Smooth muscle cell (in vitro differentiated cells): ENCODE data around the gene INTS12. TPM values are rescaled to one million over a fixed set of nuclear protein-coding genes. Genes with fewer than 3 reads are reported as not detected.

ENCODE experiments used
- DNase-seq: peaks from one replicate; lab custom pipeline; 2025; ENCODE audit not compliant: unreplicated experiment; lab: John Stamatoyannopoulos, UW
- H2AFZ ChIP-seq: fragments of 200-600 bp; sonication (generic); 2 replicates; pipeline ENCODE4 v1.6.0; 2016; ENCODE audit warnings: antibody characterized with exemption, low read depth, mild to moderate bottlenecking
- H3F3A ChIP-seq: fragments of 200-600 bp; sonication (generic); 2 replicates; pipeline ENCODE4 v1.6.0; 2017; ENCODE audit warnings: antibody characterized with exemption, low read depth
- H3K27ac ChIP-seq: fragments of 200-600 bp; sonication (generic); 2 replicates; pipeline ENCODE4 v1.5.1; 2016; ENCODE audit warnings: low read depth, mild to moderate bottlenecking
- H3K27me3 ChIP-seq: fragments of 200-600 bp; sonication (generic); 2 replicates; pipeline ENCODE4 v1.6.1; 2016; ENCODE audit warnings: low read depth, mild to moderate bottlenecking
- H3K36me3 ChIP-seq: fragments of 200-600 bp; sonication (generic); 2 replicates; pipeline ENCODE4 v1.5.1; 2016; ENCODE audit warnings: low read depth
- H3K4me1 ChIP-seq: fragments of 200-600 bp; sonication (generic); 2 replicates; pipeline ENCODE4 v1.5.1; 2016; ENCODE audit warnings: low read depth
- H3K4me2 ChIP-seq: fragments of 200-600 bp; sonication (generic); 2 replicates; pipeline ENCODE4 v1.6.0; 2016; ENCODE audit warnings: mild to moderate bottlenecking
- H3K4me3 ChIP-seq: fragments of 200-600 bp; sonication (generic); 2 replicates; pipeline ENCODE4 v1.5.1; 2016; ENCODE audit warnings: mild to moderate bottlenecking
- H3K79me2 ChIP-seq: fragments of 200-600 bp; sonication (generic); 2 replicates; pipeline ENCODE4 v1.6.0; 2016; ENCODE audit warnings: low read depth, mild to moderate bottlenecking
- H3K9ac ChIP-seq: fragments of 200-600 bp; sonication (generic); 2 replicates; pipeline ENCODE4 v1.6.0; 2016; ENCODE audit warnings: low read depth
- H3K9me3 ChIP-seq: fragments of 200-600 bp; sonication (generic); replicated peaks from 2 replicates; pipeline ENCODE4 v1.5.1; 2016; ENCODE audit warnings: low read depth
- H4K20me1 ChIP-seq: fragments of 200-600 bp; sonication (generic); 2 replicates; pipeline ENCODE4 v1.6.0; 2016; ENCODE audit warnings: low read depth
- WGBS: methylation state at CpG from one replicate; pipeline ENCODE4 v1.1.7; 2016; ENCODE audit warnings: low lambda C conversion rate; 5-methylcytosine and 5-hydroxymethylcytosine counted together
- polyA plus RNA-seq: library from polyadenylated mRNA; unstranded; fragments of >200 nt; fragmentation: Nextera tagmentation; extraction: Ambion mirVana; gene quantifications from 2 replicates; pipeline ENCODE4 v1.2.1, GENCODE V29; 2016
- total RNA-seq: library from RNA; depleted of rRNA; stranded (reverse); fragments of >200 nt; gene quantifications from 2 replicates; pipeline ENCODE4 v1.2.3, GENCODE V29; 2014
- TF ChIP-seq, protein P1 (sequence below): fragments of 200-600 bp; sonication (generic); IDR thresholded peaks from 2 replicates; pipeline ENCODE4 v1.5.1; 2017; ENCODE audit warnings: borderline replicate concordance, mild to moderate bottlenecking, antibody characterized with exemption; ENCODE audit not compliant: insufficient read depth, poor library complexity, severe bottlenecking

The INTS12 gene
- total and polyA plus RNA-seq, 2 experiments from 2014 or later, result 23.6 to 29.6 TPM

DNA sequence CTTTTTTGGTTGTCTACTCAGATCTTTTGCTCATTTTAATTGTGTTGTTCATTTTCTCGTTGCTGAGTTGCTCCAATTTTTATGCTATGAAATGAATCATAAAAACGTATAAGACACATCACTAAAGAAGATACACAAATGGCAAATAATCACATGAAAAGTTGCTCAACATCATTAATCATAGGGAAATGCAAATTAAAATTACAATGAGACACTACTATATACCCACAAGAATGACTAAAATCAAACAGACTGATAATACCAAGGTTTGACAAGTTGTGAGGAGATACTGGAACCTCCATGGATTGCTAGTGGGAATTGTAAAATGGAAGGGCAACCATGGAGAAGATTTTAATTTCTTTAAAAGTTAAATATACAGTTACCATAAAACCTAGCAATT is 17.1 kb upstream of the INTS12 start:
- no peaks in the 10 kb centered on the region for H3K27me3 ChIP-seq
- no peak overlapping the region for H3K4me3 ChIP-seq
- no peaks in the 10 kb centered on the region for H3K4me1 ChIP-seq
- H3K9ac ChIP-seq, result no peak overlapping the region
- no peak for DNase-seq
- no peak overlapping the region for H3K27ac ChIP-seq
- TF ChIP-seq, protein P1, sequence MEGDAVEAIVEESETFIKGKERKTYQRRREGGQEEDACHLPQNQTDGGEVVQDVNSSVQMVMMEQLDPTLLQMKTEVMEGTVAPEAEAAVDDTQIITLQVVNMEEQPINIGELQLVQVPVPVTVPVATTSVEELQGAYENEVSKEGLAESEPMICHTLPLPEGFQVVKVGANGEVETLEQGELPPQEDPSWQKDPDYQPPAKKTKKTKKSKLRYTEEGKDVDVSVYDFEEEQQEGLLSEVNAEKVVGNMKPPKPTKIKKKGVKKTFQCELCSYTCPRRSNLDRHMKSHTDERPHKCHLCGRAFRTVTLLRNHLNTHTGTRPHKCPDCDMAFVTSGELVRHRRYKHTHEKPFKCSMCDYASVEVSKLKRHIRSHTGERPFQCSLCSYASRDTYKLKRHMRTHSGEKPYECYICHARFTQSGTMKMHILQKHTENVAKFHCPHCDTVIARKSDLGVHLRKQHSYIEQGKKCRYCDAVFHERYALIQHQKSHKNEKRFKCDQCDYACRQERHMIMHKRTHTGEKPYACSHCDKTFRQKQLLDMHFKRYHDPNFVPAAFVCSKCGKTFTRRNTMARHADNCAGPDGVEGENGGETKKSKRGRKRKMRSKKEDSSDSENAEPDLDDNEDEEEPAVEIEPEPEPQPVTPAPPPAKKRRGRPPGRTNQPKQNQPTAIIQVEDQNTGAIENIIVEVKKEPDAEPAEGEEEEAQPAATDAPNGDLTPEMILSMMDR, result no peak
- 94% methylated on average over 2 of the region's 2 CpGs for WGBS
- peaks cover 5% of the 10 kb centered on the region for H3K79me2 ChIP-seq
- no peak overlapping the region for H2AFZ ChIP-seq
- H4K20me1 ChIP-seq, result no peaks in the 10 kb centered on the region
- no peaks in the 10 kb centered on the region for H3F3A ChIP-seq
- peaks cover 8% of the 10 kb centered on the region for H3K9me3 ChIP-seq
- H3K4me2 ChIP-seq, result no peak overlapping the region
- peaks cover 15% of the 10 kb centered on the region for H3K36me3 ChIP-seq

DNA sequence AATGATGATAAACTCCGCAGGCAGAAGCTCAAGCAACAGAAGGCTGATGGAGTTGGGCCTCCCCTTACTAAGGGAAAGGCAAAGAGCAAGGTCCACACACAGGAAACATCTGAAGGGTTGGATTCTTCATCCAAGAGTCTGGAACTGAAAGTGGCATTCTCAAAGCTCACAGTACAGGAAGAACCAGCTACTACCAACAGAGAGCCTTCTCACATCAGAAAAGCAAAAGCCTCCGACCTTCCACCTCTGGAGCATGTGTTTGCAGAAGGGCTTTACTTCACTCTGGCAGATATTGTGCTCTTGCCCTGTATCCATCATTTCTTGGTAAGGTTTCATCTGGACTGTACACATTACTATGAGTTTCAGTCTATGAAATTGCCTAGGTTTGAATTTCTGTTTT is 10.7 kb upstream of the INTS12 start:
- Histone ChIP-seq H3K27ac (no peak overlapping the region), H3K27me3 (no peaks in the 10 kb centered on the region), H3K9me3 (no peaks in the 10 kb centered on the region), H3K4me1 (no peaks in the 10 kb centered on the region), H2AFZ (no peak overlapping the region), H3F3A (no peaks in the 10 kb centered on the region), H3K4me3 (no peak overlapping the region), H3K9ac (no peak overlapping the region), H3K4me2 (no peak overlapping the region), H3K36me3 (no peaks in the 10 kb centered on the region), H4K20me1 (no peaks in the 10 kb centered on the region), H3K79me2 (peaks cover 5% of the 10 kb centered on the region)
- 98% methylated on average over 2 of the region's 2 CpGs for WGBS
- TF ChIP-seq, protein P1, result no peak
- no peak for DNase-seq

DNA sequence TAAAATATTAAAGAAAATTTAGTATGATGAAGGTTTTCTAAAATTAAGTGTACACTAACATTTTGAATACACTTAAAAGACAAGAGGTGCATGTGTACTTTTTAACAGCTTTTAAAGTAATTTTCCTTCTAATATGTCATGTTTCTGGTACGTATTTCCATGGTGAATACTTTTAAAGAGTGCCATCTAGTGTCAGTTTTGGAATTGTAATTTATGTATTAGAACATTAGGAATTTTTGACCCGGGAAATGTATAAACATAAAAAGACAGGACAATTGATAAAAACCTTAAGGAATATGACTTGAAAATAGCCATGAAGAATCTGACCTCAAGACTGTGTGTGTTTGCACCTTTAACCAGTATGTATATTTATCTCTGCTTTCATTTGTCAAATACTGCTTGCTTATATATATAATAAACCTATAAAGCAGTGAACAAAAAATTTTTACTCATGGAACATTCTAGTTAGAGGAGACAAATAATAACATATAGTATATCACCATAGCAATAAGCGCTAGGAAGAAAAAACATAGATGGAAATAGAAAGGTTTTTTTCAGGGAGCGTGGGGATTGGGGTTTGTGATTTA is 7.3 kb upstream of the INTS12 start:
- Histone ChIP-seq H3K9ac (no peak overlapping the region), H4K20me1 (no peaks in the 10 kb centered on the region), H3K36me3 (no peaks in the 10 kb centered on the region), H3K27me3 (no peaks in the 10 kb centered on the region), H3K9me3 (no peaks in the 10 kb centered on the region), H3K4me1 (no peaks in the 10 kb centered on the region), H2AFZ (no peak overlapping the region), H3K27ac (no peak overlapping the region), H3F3A (no peaks in the 10 kb centered on the region), H3K4me3 (no peak overlapping the region), H3K4me2 (no peak overlapping the region), H3K79me2 (peaks cover 13% of the 10 kb centered on the region)
- no peak for DNase-seq
- TF ChIP-seq, protein P1, result peak; percentile 50
- WGBS, result 72% methylated on average over 4 of the region's 4 CpGs

DNA sequence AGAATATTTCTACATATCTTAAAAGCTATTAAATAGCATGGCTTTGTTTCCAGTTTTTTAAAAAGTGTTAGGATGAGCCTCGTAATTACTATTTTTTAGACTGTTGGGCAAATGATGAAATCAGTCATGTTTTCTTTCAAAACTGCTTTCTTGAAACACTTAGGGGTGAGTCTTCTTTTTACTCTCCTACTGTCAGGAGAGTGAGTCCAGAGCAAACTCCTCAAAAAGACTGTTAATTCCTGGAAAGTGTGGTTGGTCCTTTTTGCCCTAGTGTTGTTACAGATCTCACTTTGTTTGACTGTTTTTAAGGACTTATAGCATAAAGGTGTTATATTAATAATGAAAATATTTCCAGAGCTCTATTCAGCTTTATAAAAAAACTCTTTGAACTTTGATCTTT is 6.4 kb upstream of the INTS12 start:
- peaks cover under 1% of the 10 kb centered on the region for H3K4me1 ChIP-seq
- H2AFZ ChIP-seq, result no peak overlapping the region
- TF ChIP-seq, protein P1, result no peak
- 75% methylated on average over 1 of the region's 1 CpG for WGBS
- H4K20me1 ChIP-seq, result no peaks in the 10 kb centered on the region
- H3K4me3 ChIP-seq, result no peak overlapping the region
- no peaks in the 10 kb centered on the region for H3K27me3 ChIP-seq
- peaks cover 15% of the 10 kb centered on the region for H3K79me2 ChIP-seq
- H3K9ac ChIP-seq, result no peak overlapping the region
- H3F3A ChIP-seq, result no peaks in the 10 kb centered on the region
- no peak overlapping the region for H3K4me2 ChIP-seq
- H3K9me3 ChIP-seq, result no peaks in the 10 kb centered on the region
- no peaks in the 10 kb centered on the region for H3K36me3 ChIP-seq
- no peak overlapping the region for H3K27ac ChIP-seq
- no peak for DNase-seq
